ENCODE results near the gene PCDHB2. TPM values are rescaled to one million over a fixed set of nuclear protein-coding genes. Genes with fewer than 3 reads are reported as not detected.
A peak's percentile ranks its signal among the peaks of the same experiment; 100 is the strongest.

Gene PCDHB2
- 1 to 10 TPM in 3 of 4 donors, under 1 TPM in 1; 0.80 to 1.9 (median 1.2) TPM for total RNA-seq

DNA sequence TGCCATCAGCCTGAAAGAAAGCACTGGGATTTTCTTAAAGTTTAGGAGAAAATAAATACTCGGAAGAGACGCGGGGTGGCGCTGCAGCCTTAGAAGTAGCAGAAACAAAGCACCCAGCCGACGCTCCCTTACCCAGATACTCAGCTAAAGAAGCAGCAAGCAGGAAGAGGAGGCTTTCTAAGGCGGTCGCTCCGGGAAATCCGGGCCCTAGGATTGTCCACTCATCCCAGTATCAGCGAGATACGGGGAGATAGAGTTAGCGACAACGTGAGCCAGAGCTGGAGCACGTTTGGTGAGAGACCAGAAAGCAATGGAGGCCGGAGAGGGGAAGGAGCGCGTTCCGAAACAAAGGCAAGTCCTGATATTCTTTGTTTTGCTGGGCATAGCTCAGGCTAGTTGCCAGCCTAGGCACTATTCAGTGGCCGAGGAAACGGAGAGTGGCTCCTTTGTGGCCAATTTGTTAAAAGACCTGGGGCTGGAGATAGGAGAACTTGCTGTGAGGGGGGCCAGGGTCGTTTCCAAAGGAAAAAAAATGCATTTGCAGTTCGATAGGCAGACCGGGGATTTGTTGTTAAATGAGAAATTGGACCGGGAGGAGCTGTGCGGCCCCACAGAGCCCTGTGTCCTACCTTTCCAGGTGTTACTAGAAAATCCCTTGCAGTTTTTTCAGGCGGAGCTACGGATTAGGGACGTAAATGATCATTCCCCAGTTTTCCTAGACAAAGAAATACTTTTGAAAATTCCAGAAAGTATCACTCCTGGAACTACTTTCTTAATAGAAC is at the start of gene PCDHB2:
TSS of gene PCDHB2 (plus strand) at position 135 of the 782 bp plus-strand sequence. CDS start at position 311, 176 bp downstream.
- TF ChIP-seq POLR2A (IDR thresholded peaks at IDR 0.05), result no peak
- TF ChIP-seq POLR2AphosphoS5 (IDR thresholded peaks at IDR 0.05), result no peak
- TF ChIP-seq EP300 (IDR thresholded peaks at IDR 0.05; ENCODE audit: low read depth), result no peak
- TF ChIP-seq, protein P1, sequence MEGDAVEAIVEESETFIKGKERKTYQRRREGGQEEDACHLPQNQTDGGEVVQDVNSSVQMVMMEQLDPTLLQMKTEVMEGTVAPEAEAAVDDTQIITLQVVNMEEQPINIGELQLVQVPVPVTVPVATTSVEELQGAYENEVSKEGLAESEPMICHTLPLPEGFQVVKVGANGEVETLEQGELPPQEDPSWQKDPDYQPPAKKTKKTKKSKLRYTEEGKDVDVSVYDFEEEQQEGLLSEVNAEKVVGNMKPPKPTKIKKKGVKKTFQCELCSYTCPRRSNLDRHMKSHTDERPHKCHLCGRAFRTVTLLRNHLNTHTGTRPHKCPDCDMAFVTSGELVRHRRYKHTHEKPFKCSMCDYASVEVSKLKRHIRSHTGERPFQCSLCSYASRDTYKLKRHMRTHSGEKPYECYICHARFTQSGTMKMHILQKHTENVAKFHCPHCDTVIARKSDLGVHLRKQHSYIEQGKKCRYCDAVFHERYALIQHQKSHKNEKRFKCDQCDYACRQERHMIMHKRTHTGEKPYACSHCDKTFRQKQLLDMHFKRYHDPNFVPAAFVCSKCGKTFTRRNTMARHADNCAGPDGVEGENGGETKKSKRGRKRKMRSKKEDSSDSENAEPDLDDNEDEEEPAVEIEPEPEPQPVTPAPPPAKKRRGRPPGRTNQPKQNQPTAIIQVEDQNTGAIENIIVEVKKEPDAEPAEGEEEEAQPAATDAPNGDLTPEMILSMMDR (IDR thresholded peaks at IDR 0.05), result peak in 4 of 5 experiments; percentile 10 to 21 (median 16)
- Histone ChIP-seq H3K4me3 (peak within 1 kb of the TSS in 1 of 4 donors; percentile 31), H3K27ac (no peak within 1 kb of the TSS), H3K4me1 (no peaks in the 10 kb centered on the region), H3K27me3 (peaks cover 27% of the 10 kb centered on the region), H3K36me3 (no peaks in the 10 kb centered on the region), H3K9me3 (peaks cover 20 to 37% of the 10 kb centered on the region in 2 donors)
- intact Hi-C loops (cut with DNase I; ENCODE audit: low total_unique reads), result no loop called here
- WGBS, 2 donors (ENCODE audit: low coverage in 1 of 2), result 25 to 41% methylated on average over 8 to 29 of the region's 29 CpGs
- in situ Hi-C loops (cut with MboI; ENCODE audit: low pct_ligation_motif_present in 1 of 4, low pct_unique_long_range_greater_than_20kb in 1 of 4, low sequenced_read_pairs in 3 of 4), result loop anchor here in 1 of 4 donors (25.0 kb wide), 1 partner anchor 468 kb away; no protein-coding TSS in a partner anchor
- DNase-seq, result no peak

DNA sequence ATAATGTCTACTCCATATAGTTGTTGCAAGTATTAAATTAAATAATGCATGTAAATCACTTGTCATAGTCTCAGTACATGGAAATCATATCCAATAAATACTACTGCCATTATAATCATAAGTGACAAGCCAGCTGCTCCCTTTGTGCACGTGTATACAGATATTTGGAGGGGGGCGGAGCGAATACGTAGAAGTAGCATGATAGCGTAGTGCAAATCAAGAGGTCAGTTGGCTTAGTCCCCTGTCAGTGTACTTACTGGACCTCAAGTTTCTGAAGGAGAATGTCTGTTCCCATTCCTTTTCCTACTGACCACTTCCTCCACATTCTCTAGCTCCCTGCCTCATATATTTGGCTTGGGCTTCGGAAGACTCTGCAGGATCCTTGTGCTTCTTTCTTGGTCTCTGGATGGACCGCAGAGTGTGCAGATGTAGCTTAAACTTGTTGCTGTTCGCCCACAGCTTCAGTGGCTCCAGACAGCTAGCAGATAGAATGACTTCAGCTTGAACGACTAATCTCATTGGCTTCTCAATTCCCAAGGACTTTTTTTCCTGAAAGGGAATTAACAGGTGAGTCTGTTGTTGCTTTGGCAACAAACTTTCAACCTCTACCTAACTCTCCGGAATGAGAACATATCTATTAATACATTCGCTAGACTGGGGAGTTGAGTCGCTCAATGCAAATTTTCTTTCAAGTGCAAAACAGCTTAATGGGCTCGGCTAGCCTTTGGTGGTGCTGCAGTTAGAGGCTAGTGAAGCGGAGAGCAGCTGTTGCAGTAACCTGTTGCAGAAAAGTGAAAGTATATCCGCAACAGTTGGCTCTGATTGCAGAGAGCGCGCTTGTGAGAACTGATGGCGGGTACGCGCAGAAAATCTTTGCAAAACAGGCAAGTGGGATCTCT is 43.5 kb upstream of the PCDHB2 start, which contains the start of gene PCDHB1:
TSS of gene PCDHB1 (plus strand) at position 753 of the 899 bp plus-strand sequence. CDS start at position 850, 97 bp downstream.
- Histone ChIP-seq H3K27ac (no peak within 1 kb of the TSS), H3K27me3 (peaks cover 12% of the 10 kb centered on the region), H3K4me3 (peak within 1 kb of the TSS; percentile 5 to 47 (median 28)), H3K36me3 (no peaks in the 10 kb centered on the region), H3K9me3 (no peaks in the 10 kb centered on the region), H3K4me1 (no peaks in the 10 kb centered on the region)
- in situ Hi-C loops (cut with MboI; ENCODE audit: low pct_ligation_motif_present in 1 of 4, low pct_unique_long_range_greater_than_20kb in 1 of 4, low sequenced_read_pairs in 3 of 4) (no loop called here), intact Hi-C loops (cut with DNase I; ENCODE audit: low total_unique reads) (no loop called here)
- TF ChIP-seq POLR2AphosphoS5 (IDR thresholded peaks at IDR 0.05), result no peak
- TF ChIP-seq, protein P1 (IDR thresholded peaks at IDR 0.05), result no peak
- TF ChIP-seq POLR2A (IDR thresholded peaks at IDR 0.05), result no peak
- no peak for TF ChIP-seq EP300 (IDR thresholded peaks at IDR 0.05; ENCODE audit: low read depth)
- no peak for DNase-seq
- WGBS, 2 donors (ENCODE audit: low coverage in 1 of 2), result 24 to 48% methylated on average over 10 to 20 of the region's 20 CpGs

DNA sequence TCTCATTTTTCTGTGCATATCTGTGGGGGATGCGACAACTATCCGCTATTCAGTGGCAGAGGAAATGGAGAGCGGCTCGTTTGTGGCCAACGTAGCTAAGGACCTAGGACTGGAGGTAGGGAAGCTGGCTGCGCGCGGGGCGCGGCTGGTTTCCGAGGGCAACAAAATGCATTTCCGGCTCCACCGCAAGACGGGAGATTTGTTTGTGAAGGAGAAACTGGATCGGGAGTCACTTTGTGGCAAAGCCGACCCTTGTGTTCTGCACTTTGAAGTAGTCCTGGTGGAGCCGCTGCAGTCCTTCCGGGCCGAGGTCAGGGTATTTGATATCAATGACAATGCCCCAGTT is 42.9 kb upstream of the PCDHB2 start:
- DNase-seq, result no peak
- Histone ChIP-seq H3K4me1 (no peaks in the 10 kb centered on the region), H3K4me3 (peak overlapping the region; percentile 5 to 47 (median 28)), H3K27me3 (peaks cover 12% of the 10 kb centered on the region), H3K36me3 (no peaks in the 10 kb centered on the region), H3K9me3 (no peaks in the 10 kb centered on the region), H3K27ac (no peak overlapping the region)
- TF ChIP-seq, protein P1 (IDR thresholded peaks at IDR 0.05), result no peak
- TF ChIP-seq EP300 (IDR thresholded peaks at IDR 0.05; ENCODE audit: low read depth) (no peak), POLR2AphosphoS5 (IDR thresholded peaks at IDR 0.05) (no peak), POLR2A (IDR thresholded peaks at IDR 0.05) (no peak)
- in situ Hi-C loops (cut with MboI; ENCODE audit: low pct_ligation_motif_present in 1 of 4, low pct_unique_long_range_greater_than_20kb in 1 of 4, low sequenced_read_pairs in 3 of 4) (no loop called here), intact Hi-C loops (cut with DNase I; ENCODE audit: low total_unique reads) (no loop called here)
- 32 to 43% methylated on average over 11 to 17 of the region's 19 CpGs for WGBS, 2 donors (ENCODE audit: low coverage in 1 of 2)

DNA sequence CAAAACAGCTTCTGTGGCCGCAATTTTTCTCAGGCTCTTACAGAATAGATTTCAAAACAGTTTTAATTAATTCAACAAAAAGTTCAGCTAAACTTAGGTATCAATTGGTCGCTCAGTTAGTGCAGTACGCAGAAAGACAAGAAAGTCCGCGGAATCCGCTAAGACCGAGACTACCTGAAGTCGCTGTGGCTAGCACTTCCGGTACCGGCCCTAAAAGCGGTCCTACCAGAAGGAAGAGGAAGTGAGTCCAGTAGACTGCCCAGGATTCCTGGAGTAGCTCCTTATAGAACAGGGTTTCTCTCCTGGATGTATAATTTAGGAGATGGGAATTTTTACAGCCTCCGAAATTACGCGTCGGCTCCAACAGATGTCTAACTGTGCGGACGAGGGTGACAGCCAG is 16.6 kb upstream of the PCDHB2 start:
- Histone ChIP-seq H3K27me3 (peaks cover 11% of the 10 kb centered on the region), H3K27ac (no peak overlapping the region), H3K36me3 (no peaks in the 10 kb centered on the region), H3K4me1 (no peaks in the 10 kb centered on the region), H3K4me3 (peak overlapping the region in 2 of 4 donors; percentile 1 to 7), H3K9me3 (peaks cover 7 to 11% of the 10 kb centered on the region in 2 donors)
- no peak for DNase-seq
- no peak for TF ChIP-seq POLR2AphosphoS5 (IDR thresholded peaks at IDR 0.05)
- TF ChIP-seq, protein P1 (IDR thresholded peaks at IDR 0.05), result no peak
- no peak for TF ChIP-seq EP300 (IDR thresholded peaks at IDR 0.05; ENCODE audit: low read depth)
- TF ChIP-seq POLR2A (IDR thresholded peaks at IDR 0.05), result no peak
- intact Hi-C loops (cut with DNase I; ENCODE audit: low total_unique reads) (no loop called here), in situ Hi-C loops (cut with MboI; ENCODE audit: low pct_ligation_motif_present in 1 of 4, low pct_unique_long_range_greater_than_20kb in 1 of 4, low sequenced_read_pairs in 3 of 4) (loop anchor here in 1 of 4 donors (25.0 kb wide), 1 partner anchor 484 kb away; no protein-coding TSS in a partner anchor)
- 49 to 80% methylated on average over 11 to 17 of the region's 17 CpGs for WGBS, 2 donors (ENCODE audit: low coverage in 1 of 2)

Data from transverse colon (tissue), 4 donors.